BJ (cell line): ENCODE data around the gene NECTIN1. TPM values are rescaled to one million over a fixed set of nuclear protein-coding genes. Genes with fewer than 3 reads are reported as not detected.

Source experiments
- CTCF ChIA-PET: fragments of 350-600 bp; formaldehyde crosslinking; extraction: SDS; loops from one replicate; lab custom pipeline; 2021; ENCODE audit warnings: antibody characterized with exemption, inconsistent platforms; lab: Yijun Ruan, JAX
- POLR2A ChIA-PET: fragments of 300-600 bp; sonication (Branson Sonifier 250); formaldehyde crosslinking; extraction: SDS; loops from one replicate; lab custom pipeline; 2021; ENCODE audit warnings: antibody characterized with exemption; lab: Charles Lee
- DNase-seq: peaks from one replicate; pipeline ENCODE4 v3.0.0-alpha.2; 2011; ENCODE audit warnings: low read depth
- H3K27me3 ChIP-seq: 2 replicates; pipeline ENCODE4 v1.6.0; 2011; ENCODE audit warnings: low read length; ENCODE audit not compliant: control insufficient read depth, insufficient read depth
- H3K36me3 ChIP-seq: 2 replicates; pipeline ENCODE4 v1.5.1; 2011; ENCODE audit warnings: low read length; ENCODE audit not compliant: control insufficient read depth, insufficient read depth
- H3K4me3 ChIP-seq: 2 replicates; pipeline ENCODE4 v1.5.1; 2011; ENCODE audit warnings: low read depth, mild to moderate bottlenecking, control low read depth, low read length
- CTCF ChIP-seq: IDR thresholded peaks from 2 replicates; pipeline ENCODE4 v1.5.1; 2011; ENCODE audit warnings: low read depth, mild to moderate bottlenecking, control low read depth, inconsistent platforms, low read length, moderate library complexity; ENCODE audit not compliant: insufficient read depth
- polyA plus RNA-seq: library from polyadenylated mRNA; depleted of rRNA; stranded (reverse); fragments of >200 nt; gene quantifications from 2 replicates; pipeline ENCODE4 v1.2.3, GENCODE V29; 2011

NECTIN1 gene
- polyA plus RNA-seq, 1 experiment, result 3.0 TPM

DNA sequence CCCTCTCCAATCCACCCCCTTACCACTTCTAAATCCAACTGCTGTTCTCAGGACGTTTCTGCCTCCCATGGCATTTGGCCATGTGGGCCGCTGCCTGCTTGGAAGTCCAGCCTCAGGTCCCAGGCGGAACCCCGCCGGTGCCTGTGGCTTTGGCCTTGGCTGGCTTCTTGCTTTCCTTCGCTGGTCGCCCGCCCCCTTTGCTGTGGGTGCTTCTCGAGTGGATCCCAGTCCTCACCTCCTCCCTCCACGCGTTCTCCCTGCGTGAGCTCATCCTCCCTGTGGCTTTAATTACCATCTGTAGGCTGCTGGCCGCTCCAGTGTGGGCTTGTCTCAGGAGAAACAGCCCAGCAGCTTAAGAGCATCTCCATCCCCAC lies 111.7 kb downstream of the NECTIN1 start:
- CTCF ChIA-PET, result interaction anchor here (0.7 kb wide), 1 partner anchor 16 kb away, joined by 3 read pairs; no protein-coding TSS in a partner anchor
- no peaks in the 10 kb centered on the region for H3K36me3 ChIP-seq

DNA sequence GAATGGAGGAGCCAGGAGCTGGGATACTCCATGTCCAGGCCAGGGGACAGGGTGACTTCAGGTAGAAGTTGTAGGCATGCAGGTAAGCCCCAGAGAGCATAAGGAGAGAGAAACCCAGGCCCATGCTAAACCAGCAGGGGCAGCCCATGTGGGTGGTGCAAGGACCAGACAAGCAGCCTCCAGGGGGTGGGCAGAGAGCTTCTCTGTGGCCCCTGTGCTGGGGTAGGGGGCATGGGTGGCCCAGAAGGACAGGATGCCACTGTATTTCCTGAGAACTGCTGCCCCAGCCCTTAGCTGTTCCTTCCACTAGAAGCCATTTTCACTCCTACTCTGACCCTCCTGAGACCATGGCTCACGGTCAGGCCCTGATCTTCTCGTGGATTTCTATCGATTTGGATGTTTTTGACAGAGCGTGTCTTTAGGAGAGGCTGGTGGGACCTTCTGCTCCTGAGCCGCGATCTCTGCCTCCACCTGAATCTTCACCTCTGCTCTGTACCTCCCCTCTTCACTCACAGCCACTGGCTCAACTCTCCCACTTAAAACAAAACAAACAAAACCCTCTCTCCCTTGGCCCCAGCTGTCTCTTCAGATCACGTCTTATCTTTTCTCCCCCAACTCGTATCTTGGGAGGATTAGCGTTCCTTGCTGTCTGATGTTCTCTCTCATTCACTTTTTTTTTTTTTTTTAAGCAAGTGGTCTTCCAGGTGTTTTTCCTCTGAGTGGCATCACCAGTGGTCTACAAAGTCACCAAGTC lies 112.2 kb downstream of the NECTIN1 start:
- CTCF ChIA-PET, result interaction anchor here (0.7 to 1.9 kb wide), 3 partner anchors 15 to 112 kb away, joined by 3 to 5 read pairs (median 4); no protein-coding TSS in a partner anchor

More for the DNA sequence above, 111.7 kb downstream of the NECTIN1 start:
- POLR2A ChIA-PET, result no interaction called here
- DNase-seq, result no peak
- TF ChIP-seq CTCF, result no peak
- H3K4me3 ChIP-seq, result no peak overlapping the region
- H3K27me3 ChIP-seq, result no peaks in the 10 kb centered on the region; the same call in 1 of the 2 replicates

GRCh38 chr11:119615882-119616196 lies 113.2 kb downstream of the NECTIN1 start:
- Histone ChIP-seq H3K36me3 (no peaks in the 10 kb centered on the region), H3K4me3 (no peak overlapping the region), H3K27me3 (no peaks in the 10 kb centered on the region; the same call in 1 of the 2 replicates)
- DNase-seq, result no peak
- ChIA-PET POLR2A (no interaction called here), CTCF (interaction anchor here (1.3 to 1.9 kb wide), 3 partner anchors 8 to 26 kb away, joined by 4 to 5 read pairs (median 5); no protein-coding TSS in a partner anchor)
- TF ChIP-seq CTCF, result no peak

More for the DNA sequence above, 112.2 kb downstream of the NECTIN1 start:
- no peak for DNase-seq
- no peaks in the 10 kb centered on the region for H3K36me3 ChIP-seq
- no peak for TF ChIP-seq CTCF
- H3K27me3 ChIP-seq, result no peaks in the 10 kb centered on the region; the same call in 1 of the 2 replicates
- no peak overlapping the region for H3K4me3 ChIP-seq
- POLR2A ChIA-PET, result no interaction called here

DNA sequence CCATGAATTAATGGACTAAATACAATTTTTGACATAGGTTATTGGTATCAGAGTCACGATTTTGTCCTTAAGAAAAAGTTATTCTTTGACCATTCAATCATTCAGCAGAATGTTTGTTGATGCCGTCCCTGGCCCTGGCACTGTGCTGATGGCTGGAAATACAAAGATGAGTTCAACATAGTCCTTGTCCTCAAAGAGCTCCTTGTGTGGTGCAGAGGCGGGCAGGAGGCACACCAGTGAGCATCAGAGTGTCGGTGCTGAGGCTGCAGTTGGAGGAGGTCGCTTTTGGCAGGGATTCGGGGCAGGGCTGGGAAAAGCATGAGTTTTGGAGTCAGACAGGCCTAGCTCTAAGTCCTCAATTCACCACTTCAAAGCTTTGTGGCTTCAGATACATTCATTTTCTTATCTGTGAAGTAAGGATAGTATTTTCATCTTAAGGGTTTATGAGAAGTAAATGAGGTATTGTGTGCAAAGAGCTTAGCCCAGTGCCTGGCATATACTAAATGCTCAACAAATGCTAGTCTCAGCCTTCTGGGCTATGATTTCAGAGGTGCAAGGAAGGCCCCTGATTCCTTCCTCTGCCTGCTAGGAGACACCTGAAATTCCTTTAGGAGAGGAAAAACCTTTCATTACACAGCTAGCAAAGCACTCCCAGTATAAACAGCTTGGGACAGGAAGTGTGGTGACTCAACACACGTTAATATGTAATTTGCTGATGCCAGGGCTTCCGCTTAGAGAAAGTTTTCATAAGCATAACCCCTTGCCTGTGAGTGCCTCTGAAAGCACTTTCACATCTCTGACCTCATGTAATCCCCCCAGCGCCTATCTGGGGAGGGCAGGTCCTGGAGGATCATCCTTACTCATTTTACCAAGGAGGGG lies 113.8 kb downstream of the NECTIN1 start:
- Histone ChIP-seq H3K27me3 (peaks cover 2% of the 10 kb centered on the region; the same call in 1 of the 2 replicates), H3K4me3 (no peak overlapping the region), H3K36me3 (no peaks in the 10 kb centered on the region)
- DNase-seq, result peak; percentile 13
- POLR2A ChIA-PET, result no interaction called here
- CTCF ChIA-PET, result interaction anchor here (1.2 to 1.9 kb wide), 4 partner anchors 9 to 115 kb away, joined by 3 to 5 read pairs (median 4); no protein-coding TSS in a partner anchor
- TF ChIP-seq CTCF, result no peak
